Measurements from ENCODE around the gene GPM6B. TPM values are rescaled to one million over a fixed set of nuclear protein-coding genes. Genes with fewer than 3 reads are reported as not detected.

Gene GPM6B
- total and polyA plus RNA-seq, 7 experiments from 2014 or later, result 0.18 to 0.27 TPM; not detected in 5

Other genes starting within 250 kb of the GPM6B start
- 10 to 100 TPM in 1 of 5 experiments, not detected in 4; 12.6 TPM for gene EGFL6, start 247.5 kb downstream of the GPM6B start, total RNA-seq
- gene EGFL6, start 247.5 kb downstream of the GPM6B start, polyA plus RNA-seq, result not detected
- 10 to 100 TPM in 3 of 5 experiments, 1 to 10 TPM in 2; 5.0 to 17.5 (median 11.4) TPM for gene TCEANC, start 164.0 kb downstream of the GPM6B start, total RNA-seq
- gene TCEANC, start 164.0 kb downstream of the GPM6B start, polyA plus RNA-seq, result 10 to 100 TPM in 1 of 2 donors, 1 to 10 TPM in 1; 9.0 to 12.4 TPM
- gene RAB9A, start 128.0 kb downstream of the GPM6B start, total RNA-seq, result 10 to 100 TPM; 10.1 to 22.8 (median 18.3) TPM
- 10 to 100 TPM; 17.7 to 19.7 TPM for gene RAB9A, start 128.0 kb downstream of the GPM6B start, polyA plus RNA-seq
- gene TRAPPC2, start 82.5 kb downstream of the GPM6B start, total RNA-seq, result 10 to 100 TPM; 20.7 to 31.1 (median 23.5) TPM
- 10 to 100 TPM; 17.8 to 33.5 TPM for gene TRAPPC2, start 82.5 kb downstream of the GPM6B start, polyA plus RNA-seq
- 100 to 1,000 TPM in 2 of 5 experiments, 10 to 100 TPM in 3; 30.4 to 142 (median 72.5) TPM for gene OFD1, start 82.3 kb downstream of the GPM6B start, total RNA-seq
- 10 to 100 TPM; 30.4 to 32.7 TPM for gene OFD1, start 82.3 kb downstream of the GPM6B start, polyA plus RNA-seq
- 10 to 100 TPM in 4 of 5 experiments, 1 to 10 TPM in 1; 9.7 to 20.4 (median 11.7) TPM for gene GEMIN8, start 212.8 kb upstream of the GPM6B start, total RNA-seq
- 10 to 100 TPM; 32.7 to 35.8 TPM for gene GEMIN8, start 212.8 kb upstream of the GPM6B start, polyA plus RNA-seq

All from naive thymus-derived CD4-positive, alpha-beta T cell (primary cell).